CD4-positive, alpha-beta T cell treated with Interleukin-4 for 1 hour (primary cell): ENCODE results near the gene UNKL.
A peak's percentile ranks its signal among the peaks of the same experiment; 100 is the strongest.

Source experiments
- DNase-seq, 2 donors: peaks; one replicate each; pipeline ENCODE4 v3.0.0-alpha.2; 2020 to 2022

The UNKL gene

GRCh38 chr16:1374418-1375297, 39.8 kb downstream of the UNKL start:
- DNase-seq, result no peak

GRCh38 chr16:1372292-1372950, 42.1 kb downstream of the UNKL start:
- no peak for DNase-seq

- DNase-seq, result no peak
Measured at GRCh38 chr16:1371054-1371978, 43.2 kb downstream of the UNKL start.

- no peak for DNase-seq
Measured at GRCh38 chr16:1367486-1368174, 46.9 kb downstream of the UNKL start.

GRCh38 chr16:1366712-1367299, 47.7 kb downstream of the UNKL start:
- DNase-seq, result no peak

GRCh38 chr16:1366060-1366711, 48.3 kb downstream of the UNKL start:
- no peak for DNase-seq

- no peak for DNase-seq
Measured at GRCh38 chr16:1364510-1364909, 50.0 kb downstream of the UNKL start.

- peak; percentile 62 to 67 for DNase-seq
Measured at GRCh38 chr16:1363501-1364041, 50.9 kb downstream of the UNKL start.

- DNase-seq, result no peak
Measured at GRCh38 chr16:1362807-1363206, 51.7 kb downstream of the UNKL start.

GRCh38 chr16:1361685-1362360, 52.7 kb downstream of the UNKL start:
- no peak for DNase-seq

- DNase-seq, result no peak
Measured at GRCh38 chr16:1357906-1358566, 56.5 kb downstream of the UNKL start.

- DNase-seq, result no peak
Measured at GRCh38 chr16:1356061-1356900, 58.2 kb downstream of the UNKL start.

GRCh38 chr16:1355591-1355990, 58.9 kb downstream of the UNKL start:
- DNase-seq, result no peak

- DNase-seq, result no peak
Measured at GRCh38 chr16:1354815-1355540, 59.5 kb downstream of the UNKL start.

GRCh38 chr16:1351582-1352362, 62.7 kb downstream of the UNKL start, which contains the start of the genes GNPTG and TSR3:
Gene GNPTG (plus strand): TSS chr16:1351931. CDS start chr16:1351966, 35 bp downstream.
Gene TSR3 (minus strand): TSS chr16:1351878. CDS start chr16:1351804, 74 bp downstream.
- DNase-seq, result peak; percentile 87 to 88

- no peak for DNase-seq
Measured at GRCh38 chr16:1351215-1351581, 63.3 kb downstream of the UNKL start.

- no peak for DNase-seq
Measured at GRCh38 chr16:1350691-1351090, 63.8 kb downstream of the UNKL start.
